ENCODE measurements around the gene EHD4. TPM values are rescaled to one million over a fixed set of nuclear protein-coding genes. Genes with fewer than 3 reads are reported as not detected.

The EHD4 gene
- total RNA-seq, 1 donor from 2014 or later, result 20.9 TPM

GRCh38 chr15:41903782-41904181 is 68.6 kb downstream of the EHD4 start:
- Mint-ChIP-seq H3K4me3 (ENCODE audit: unreplicated experiment) (no peak overlapping the region), H3K9me3 (ENCODE audit: unreplicated experiment) (no peaks in the 10 kb centered on the region), H3K36me3 (ENCODE audit: unreplicated experiment) (peaks cover 17% of the 10 kb centered on the region), H3K27ac (ENCODE audit: unreplicated experiment) (no peak overlapping the region), H3K27me3 (ENCODE audit: unreplicated experiment) (no peaks in the 10 kb centered on the region), H3K4me1 (ENCODE audit: unreplicated experiment) (peaks cover 28% of the 10 kb centered on the region)
- no peak for TF ChIP-seq CTCF (IDR thresholded peaks at IDR 0.05)
- DNase-seq (ENCODE audit: extremely low spot score, unreplicated experiment), result no peak

GRCh38 chr15:41901431-41901830 is 70.9 kb downstream of the EHD4 start:
- H3K9me3 Mint-ChIP-seq (ENCODE audit: unreplicated experiment), result no peaks in the 10 kb centered on the region
- no peak for TF ChIP-seq CTCF (IDR thresholded peaks at IDR 0.05)
- no peak overlapping the region for H3K27ac Mint-ChIP-seq (ENCODE audit: unreplicated experiment)
- peaks cover 32% of the 10 kb centered on the region for H3K4me1 Mint-ChIP-seq (ENCODE audit: unreplicated experiment)
- no peaks in the 10 kb centered on the region for H3K27me3 Mint-ChIP-seq (ENCODE audit: unreplicated experiment)
- H3K4me3 Mint-ChIP-seq (ENCODE audit: unreplicated experiment), result no peak overlapping the region
- DNase-seq (ENCODE audit: extremely low spot score, unreplicated experiment), result no peak
- peaks cover 9% of the 10 kb centered on the region for H3K36me3 Mint-ChIP-seq (ENCODE audit: unreplicated experiment)

DNA sequence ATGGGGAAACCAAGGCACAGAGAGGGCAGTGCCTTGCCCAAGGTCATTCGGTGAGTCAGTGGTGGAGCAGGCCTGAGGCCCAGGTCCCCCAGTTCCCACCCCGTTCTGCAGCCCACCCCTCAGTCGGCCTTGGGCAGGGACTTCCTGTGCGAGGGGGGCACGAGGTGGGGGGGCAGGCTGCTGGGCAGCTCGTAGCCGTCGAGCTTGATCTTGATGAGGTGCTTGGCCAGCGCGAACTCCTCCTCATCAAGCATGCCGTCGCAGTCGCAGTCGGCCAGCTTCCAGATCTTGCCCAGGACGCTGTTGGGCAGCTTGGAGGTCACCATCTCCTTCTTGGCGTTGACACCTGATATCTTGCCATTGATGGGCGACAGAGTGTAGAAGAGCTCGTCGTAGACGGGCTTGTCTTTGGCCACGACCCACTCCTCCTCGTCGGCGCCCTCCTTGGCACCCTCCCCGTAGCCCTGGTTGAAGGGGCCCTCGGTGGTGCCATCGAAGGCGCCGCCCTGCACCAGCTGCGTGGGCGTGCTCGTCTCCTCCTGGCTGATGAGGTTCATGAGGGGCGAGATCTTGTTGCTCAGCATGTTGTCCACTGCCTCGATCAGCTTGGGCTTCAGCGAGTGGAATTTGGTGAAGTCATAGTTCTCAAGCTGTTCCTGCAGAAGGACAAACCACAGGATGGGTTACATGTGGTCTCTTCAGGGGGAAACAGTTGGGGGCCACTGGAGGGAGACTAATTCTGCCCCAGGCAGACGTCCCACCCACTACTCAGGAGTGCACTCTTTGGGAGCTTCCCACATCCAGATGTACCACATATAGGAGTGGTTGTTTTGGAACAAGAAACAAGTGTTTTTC is 71.6 kb downstream of the EHD4 start:
- DNase-seq (ENCODE audit: extremely low spot score, unreplicated experiment), result no peak
- no peaks in the 10 kb centered on the region for H3K27me3 Mint-ChIP-seq (ENCODE audit: unreplicated experiment)
- no peak for TF ChIP-seq CTCF (IDR thresholded peaks at IDR 0.05)

GRCh38 chr15:41899854-41900442 is 72.4 kb downstream of the EHD4 start:
- H3K4me1 Mint-ChIP-seq (ENCODE audit: unreplicated experiment), result peaks cover 24% of the 10 kb centered on the region
- no peaks in the 10 kb centered on the region for H3K9me3 Mint-ChIP-seq (ENCODE audit: unreplicated experiment)
- peaks cover 9% of the 10 kb centered on the region for H3K36me3 Mint-ChIP-seq (ENCODE audit: unreplicated experiment)

More for the DNA sequence above, 71.6 kb downstream of the EHD4 start:
- Mint-ChIP-seq H3K27ac (ENCODE audit: unreplicated experiment) (no peak overlapping the region), H3K9me3 (ENCODE audit: unreplicated experiment) (no peaks in the 10 kb centered on the region), H3K4me3 (ENCODE audit: unreplicated experiment) (no peak overlapping the region), H3K4me1 (ENCODE audit: unreplicated experiment) (peaks cover 27% of the 10 kb centered on the region), H3K36me3 (ENCODE audit: unreplicated experiment) (peaks cover 9% of the 10 kb centered on the region)

More at GRCh38 chr15:41899854-41900442, 72.4 kb downstream of the EHD4 start:
- no peak for DNase-seq (ENCODE audit: extremely low spot score, unreplicated experiment)
- TF ChIP-seq CTCF (IDR thresholded peaks at IDR 0.05), result no peak
- no peak overlapping the region for H3K4me3 Mint-ChIP-seq (ENCODE audit: unreplicated experiment)
- H3K27ac Mint-ChIP-seq (ENCODE audit: unreplicated experiment), result no peak overlapping the region
- H3K27me3 Mint-ChIP-seq (ENCODE audit: unreplicated experiment), result no peaks in the 10 kb centered on the region

All from osteocyte (in vitro differentiated cells).